HG02759 (cell line): ENCODE data around the gene RABAC1.
A peak's percentile ranks its signal among the peaks of the same experiment; 100 is the strongest.
"Not testable (repeated sequence)": the region's sequence is repeated elsewhere in the genome, so short reads cannot be mapped to it uniquely, and the experiment has no call there.

Source experiments
- ATAC-seq: cut with Tn5 transposase; IDR thresholded peaks from one replicate; pipeline ENCODE4 v1.9.1; 2021; ENCODE audit warnings: mild to moderate bottlenecking, moderate library complexity; ENCODE audit not compliant: unreplicated experiment

The RABAC1 gene

GRCh38 chr19:41947091-41947490 lies 12.0 kb downstream of the RABAC1 start:
- ATAC-seq: no peak

GRCh38 chr19:41945135-41945766 lies 13.9 kb downstream of the RABAC1 start:
- peak; percentile 86 for ATAC-seq

- ATAC-seq: no peak
These were observed 14.8 kb downstream of the RABAC1 start for GRCh38 chr19:41944336-41944735.

- no peak for ATAC-seq
These were observed 17.5 kb downstream of the RABAC1 start for GRCh38 chr19:41941410-41942202.

- ATAC-seq: no peak
These were observed 18.3 kb downstream of the RABAC1 start for GRCh38 chr19:41940731-41941409.

- no peak for ATAC-seq
These were observed 19.0 kb downstream of the RABAC1 start for GRCh38 chr19:41939861-41940730.

GRCh38 chr19:41939209-41939608 lies 19.9 kb downstream of the RABAC1 start:
- not testable (repeated sequence) for ATAC-seq

- ATAC-seq: no peak
These were observed 21.3 kb downstream of the RABAC1 start for GRCh38 chr19:41937525-41938468.

- no peak for ATAC-seq
These were observed 22.2 kb downstream of the RABAC1 start for GRCh38 chr19:41936961-41937360.

- no peak for ATAC-seq
These were observed 22.7 kb downstream of the RABAC1 start for GRCh38 chr19:41936416-41936850.

- no peak for ATAC-seq
These were observed 23.2 kb downstream of the RABAC1 start for GRCh38 chr19:41935760-41936415.

- ATAC-seq: no peak
These were observed 24.2 kb downstream of the RABAC1 start for GRCh38 chr19:41934849-41935374.

GRCh38 chr19:41933693-41934426 lies 25.3 kb downstream of the RABAC1 start:
- no peak for ATAC-seq

GRCh38 chr19:41932720-41933332 lies 26.3 kb downstream of the RABAC1 start:
- ATAC-seq: no peak

- no peak for ATAC-seq
These were observed 26.8 kb downstream of the RABAC1 start for GRCh38 chr19:41932259-41932719.

- no peak for ATAC-seq
These were observed 28.1 kb downstream of the RABAC1 start for GRCh38 chr19:41930926-41931592.

GRCh38 chr19:41930322-41930722 lies 28.8 kb downstream of the RABAC1 start:
- ATAC-seq: no peak
